ENCODE measurements around the gene FAM114A1. TPM values are rescaled to one million over a fixed set of nuclear protein-coding genes. Genes with fewer than 3 reads are reported as not detected.

FAM114A1 gene
- total and polyA plus RNA-seq, 12 donors, result 8.0 to 35.5 (median 16.5) TPM

- DNase-seq, result no peak
- Histone ChIP-seq H3K27me3 (no peaks in the 10 kb centered on the region), H3K9me3 (no peaks in the 10 kb centered on the region), H3K4me3 (peak overlapping the region in 7 of 10 donors; percentile 66 to 96 (median 91)), H3K27ac (peak overlapping the region in 6 of 10 donors; percentile 89 to 95 (median 94)), H3K36me3 (peaks cover 0 to 37% (median 8%) of the 10 kb centered on the region in 9 donors), H3K4me1 (peaks cover 0 to 44% (median 25%) of the 10 kb centered on the region in 9 donors)
- 58 to 68% methylated on average over 2 of the region's 2 CpGs for WGBS, 2 donors
- no peak for TF ChIP-seq CTCF (IDR thresholded peaks at IDR 0.05)
- intact Hi-C loops (cut with DNase I), result loop anchor here in 1 of 10 donors (10.0 kb wide), 1 partner anchor 105 kb away; no protein-coding TSS in a partner anchor
- no peak for ATAC-seq
Observed at GRCh38 chr4:38869511-38869910, 1.9 kb downstream of the FAM114A1 start.

- intact Hi-C loops (cut with DNase I), result no loop called here
- TF ChIP-seq CTCF (IDR thresholded peaks at IDR 0.05), result no peak
- Histone ChIP-seq H3K4me1 (peaks cover 0 to 44% (median 25%) of the 10 kb centered on the region in 9 donors), H3K4me3 (no peak overlapping the region), H3K9me3 (no peaks in the 10 kb centered on the region), H3K27me3 (no peaks in the 10 kb centered on the region), H3K36me3 (peaks cover 0 to 37% (median 8%) of the 10 kb centered on the region in 9 donors), H3K27ac (peak overlapping the region in 1 of 10 donors; percentile 95)
- DNase-seq (no peak), ATAC-seq (no peak)
- WGBS, 2 donors, result 80 to 83% methylated on average over 7 of the region's 7 CpGs
Observed at GRCh38 chr4:38870098-38870808, 2.6 kb downstream of the FAM114A1 start.

GRCh38 chr4:38871593-38871992 lies 4.0 kb downstream of the FAM114A1 start:
- TF ChIP-seq CTCF (IDR thresholded peaks at IDR 0.05), result no peak
- ATAC-seq, result no peak

GRCh38 chr4:38872620-38873019 lies 5.0 kb downstream of the FAM114A1 start:
- TF ChIP-seq CTCF (IDR thresholded peaks at IDR 0.05), result no peak
- Histone ChIP-seq H3K4me3 (no peak overlapping the region), H3K4me1 (peaks cover 0 to 40% (median 29%) of the 10 kb centered on the region in 9 donors), H3K9me3 (no peaks in the 10 kb centered on the region), H3K36me3 (peaks cover 0 to 44% (median 9%) of the 10 kb centered on the region in 9 donors), H3K27ac (no peak overlapping the region), H3K27me3 (no peaks in the 10 kb centered on the region)
- 86 to 90% methylated on average over 5 of the region's 5 CpGs for WGBS, 2 donors
- ATAC-seq (no peak), DNase-seq (no peak)
- intact Hi-C loops (cut with DNase I), result no loop called here

More at GRCh38 chr4:38871593-38871992, 4.0 kb downstream of the FAM114A1 start:
- Histone ChIP-seq H3K4me3 (no peak overlapping the region), H3K36me3 (peaks cover 0 to 37% (median 9%) of the 10 kb centered on the region in 9 donors), H3K9me3 (no peaks in the 10 kb centered on the region), H3K27me3 (no peaks in the 10 kb centered on the region), H3K4me1 (peaks cover 0 to 44% (median 29%) of the 10 kb centered on the region in 9 donors), H3K27ac (no peak overlapping the region)
- WGBS, 2 donors, result 91 to 100% methylated on average over 1 of the region's 1 CpG
- intact Hi-C loops (cut with DNase I), result no loop called here
- no peak for DNase-seq
